ENCODE results near the gene RO60.

RO60 gene

GRCh38 chr1:193059282-193060114 lies at the start of gene RO60, which contains the start of gene UCHL5:
TSS of gene RO60 (plus strand) at chr1:193059612. CDS start at chr1:193069055, 9,443 bp downstream.
TSS of gene UCHL5 (minus strand) at chr1:193059360. CDS start at chr1:193059260, 100 bp downstream.
- Histone ChIP-seq H2AFZ (ENCODE audit: low read depth, low read length) (peak within 1 kb of the TSS; percentile 92), H3K79me2 (ENCODE audit: low read length) (peaks cover 99% of the 10 kb centered on the region), H3K36me3 (replicated peaks; ENCODE audit: low read depth, low read length) (peaks cover 17% of the 10 kb centered on the region), H3K4me2 (ENCODE audit: low read length) (peak within 1 kb of the TSS; percentile 90), H3K4me1 (ENCODE audit: low read length) (peaks cover 26% of the 10 kb centered on the region), H3K27ac (ENCODE audit: low read length) (peak within 1 kb of the TSS; percentile 86), H3K9ac (ENCODE audit: low read length) (peak within 1 kb of the TSS; percentile 96), H4K20me1 (ENCODE audit: insufficient read depth, low read length) (peaks cover 36% of the 10 kb centered on the region), H3K4me3 (ENCODE audit: low read length) (peak within 1 kb of the TSS; percentile 87), H3K27me3 (ENCODE audit: low read depth, low read length) (no peaks in the 10 kb centered on the region), H3K9me3 (ENCODE audit: insufficient read depth, low read length) (no peaks in the 10 kb centered on the region)
- no peak for TF ChIP-seq EZH2phosphoT487 (IDR thresholded peaks at IDR 0.05; ENCODE audit: low read depth)
- TF ChIP-seq CTCF (IDR thresholded peaks at IDR 0.05; ENCODE audit: low read depth, low read length), result no peak

- H4K20me1 ChIP-seq (ENCODE audit: insufficient read depth, low read length), result no peaks in the 10 kb centered on the region
- peaks cover 4% of the 10 kb centered on the region for H3K4me1 ChIP-seq (ENCODE audit: low read length)
- no peak overlapping the region for H2AFZ ChIP-seq (ENCODE audit: low read depth, low read length)
- H3K36me3 ChIP-seq (replicated peaks; ENCODE audit: low read depth, low read length), result peaks cover 15% of the 10 kb centered on the region
- TF ChIP-seq CTCF (IDR thresholded peaks at IDR 0.05; ENCODE audit: low read depth, low read length), result no peak
- TF ChIP-seq EZH2phosphoT487 (IDR thresholded peaks at IDR 0.05; ENCODE audit: low read depth), result no peak
- H3K4me2 ChIP-seq (ENCODE audit: low read length), result no peak overlapping the region
- H3K27me3 ChIP-seq (ENCODE audit: low read depth, low read length), result no peaks in the 10 kb centered on the region
- no peaks in the 10 kb centered on the region for H3K9me3 ChIP-seq (ENCODE audit: insufficient read depth, low read length)
- no peak overlapping the region for H3K4me3 ChIP-seq (ENCODE audit: low read length)
- no peak overlapping the region for H3K9ac ChIP-seq (ENCODE audit: low read length)
- H3K79me2 ChIP-seq (ENCODE audit: low read length), result no peaks in the 10 kb centered on the region
- no peak overlapping the region for H3K27ac ChIP-seq (ENCODE audit: low read length)
These were observed 48.0 kb upstream of the RO60 start for GRCh38 chr1:193011406-193011805.

GRCh38 chr1:193013005-193013404 lies 46.4 kb upstream of the RO60 start:
- TF ChIP-seq EZH2phosphoT487 (IDR thresholded peaks at IDR 0.05; ENCODE audit: low read depth) (no peak), CTCF (IDR thresholded peaks at IDR 0.05; ENCODE audit: low read depth, low read length) (no peak)

GRCh38 chr1:193013707-193014106 lies 45.7 kb upstream of the RO60 start:
- H4K20me1 ChIP-seq (ENCODE audit: insufficient read depth, low read length), result no peaks in the 10 kb centered on the region
- no peaks in the 10 kb centered on the region for H3K79me2 ChIP-seq (ENCODE audit: low read length)
- no peak for TF ChIP-seq CTCF (IDR thresholded peaks at IDR 0.05; ENCODE audit: low read depth, low read length)
- no peak for TF ChIP-seq EZH2phosphoT487 (IDR thresholded peaks at IDR 0.05; ENCODE audit: low read depth)
- no peak overlapping the region for H3K4me3 ChIP-seq (ENCODE audit: low read length)
- no peaks in the 10 kb centered on the region for H3K27me3 ChIP-seq (ENCODE audit: low read depth, low read length)
- H3K9me3 ChIP-seq (ENCODE audit: insufficient read depth, low read length), result no peaks in the 10 kb centered on the region
- no peak overlapping the region for H3K27ac ChIP-seq (ENCODE audit: low read length)
- H3K4me1 ChIP-seq (ENCODE audit: low read length), result peaks cover 4% of the 10 kb centered on the region
- no peak overlapping the region for H2AFZ ChIP-seq (ENCODE audit: low read depth, low read length)
- no peak overlapping the region for H3K9ac ChIP-seq (ENCODE audit: low read length)
- peaks cover 19% of the 10 kb centered on the region for H3K36me3 ChIP-seq (replicated peaks; ENCODE audit: low read depth, low read length)
- no peak overlapping the region for H3K4me2 ChIP-seq (ENCODE audit: low read length)

More at GRCh38 chr1:193013005-193013404, 46.4 kb upstream of the RO60 start:
- H3K4me1 ChIP-seq (ENCODE audit: low read length), result peaks cover 4% of the 10 kb centered on the region
- no peak overlapping the region for H3K9ac ChIP-seq (ENCODE audit: low read length)
- no peaks in the 10 kb centered on the region for H3K79me2 ChIP-seq (ENCODE audit: low read length)
- H3K9me3 ChIP-seq (ENCODE audit: insufficient read depth, low read length), result no peaks in the 10 kb centered on the region
- no peaks in the 10 kb centered on the region for H3K27me3 ChIP-seq (ENCODE audit: low read depth, low read length)
- no peak overlapping the region for H3K4me2 ChIP-seq (ENCODE audit: low read length)
- no peaks in the 10 kb centered on the region for H4K20me1 ChIP-seq (ENCODE audit: insufficient read depth, low read length)
- H3K36me3 ChIP-seq (replicated peaks; ENCODE audit: low read depth, low read length), result peaks cover 19% of the 10 kb centered on the region
- no peak overlapping the region for H2AFZ ChIP-seq (ENCODE audit: low read depth, low read length)
- H3K27ac ChIP-seq (ENCODE audit: low read length), result no peak overlapping the region
- no peak overlapping the region for H3K4me3 ChIP-seq (ENCODE audit: low read length)

Data from OCI-LY3 (cell line).